Mesenchymal stem cell (in vitro differentiated cells and primary cell): Measurements from ENCODE around the gene RSPO3. TPM values are rescaled to one million over a fixed set of nuclear protein-coding genes. Genes with fewer than 3 reads are reported as not detected.
A peak's percentile ranks its signal among the peaks of the same experiment; 100 is the strongest.

Experiments used
- DNase-seq: peaks from one replicate; pipeline ENCODE4 v3.0.0-alpha.2; 2013
- H2AFZ ChIP-seq: one replicate; pipeline ENCODE4 v1.6.1; 2013; ENCODE audit warnings: low read depth, mild to moderate bottlenecking, control low read depth, inconsistent platforms, low read length, moderate library complexity
- H2AK5ac ChIP-seq: 2 replicates; pipeline ENCODE4 v1.6.1; 2013; ENCODE audit warnings: low read length, moderate library complexity, mild to moderate bottlenecking, inconsistent platforms; ENCODE audit not compliant: severe bottlenecking
- H2BK120ac ChIP-seq: one replicate; pipeline ENCODE4 v1.6.1; 2013; ENCODE audit warnings: low read depth, mild to moderate bottlenecking, inconsistent platforms, low read length, moderate library complexity
- H2BK12ac ChIP-seq, 2 experiments: one replicate each; pipeline ENCODE4 v1.6.1; 2013; ENCODE audit warnings: inconsistent platforms in 2 of 2, low read length in 2 of 2, mild to moderate bottlenecking in 2 of 2, moderate library complexity in 2 of 2, control low read depth in 1 of 2
- H2BK15ac ChIP-seq: one replicate; pipeline ENCODE4 v1.6.1; 2013; ENCODE audit warnings: mild to moderate bottlenecking, low read depth, inconsistent platforms; ENCODE audit not compliant: poor library complexity, severe bottlenecking
- H2BK5ac ChIP-seq: 2 replicates; pipeline ENCODE4 v1.6.1; 2013; ENCODE audit warnings: low read depth, mild to moderate bottlenecking, low read length, control low read depth, inconsistent platforms; ENCODE audit not compliant: poor library complexity, severe bottlenecking
- H3K14ac ChIP-seq, 2 experiments: one replicate each; pipeline ENCODE4 v1.6.1; 2013; ENCODE audit warnings: inconsistent platforms in 2 of 2, low read length in 2 of 2, control low read depth in 1 of 2, mild to moderate bottlenecking in 1 of 2, moderate library complexity in 1 of 2
- H3K18ac ChIP-seq, 2 experiments: one replicate each; pipeline ENCODE4 v1.6.1; 2013; ENCODE audit warnings: inconsistent platforms in 2 of 2, low read length in 2 of 2, control low read depth in 1 of 2, low read depth in 1 of 2, mild to moderate bottlenecking in 1 of 2
- H3K23ac ChIP-seq, 2 experiments: one replicate each; pipeline ENCODE4 v1.6.1; 2013; ENCODE audit warnings: inconsistent platforms in 2 of 2, low read length in 2 of 2, mild to moderate bottlenecking in 2 of 2, moderate library complexity in 2 of 2, control low read depth in 1 of 2
- H3K27ac ChIP-seq: 2 replicates; pipeline ENCODE4 v1.5.1; 2013; ENCODE audit warnings: mild to moderate bottlenecking, moderate library complexity, low read length, control low read depth, inconsistent platforms; ENCODE audit not compliant: poor library complexity, severe bottlenecking
- H3K27me3 ChIP-seq, 2 experiments: 2 replicates each; pipeline versions ENCODE4 v1.6.1 to v1.7.0; 2013; ENCODE audit warnings: low read length in 2 of 2, mild to moderate bottlenecking in 2 of 2, moderate library complexity in 2 of 2, control low read depth in 1 of 2, inconsistent platforms in 1 of 2; ENCODE audit not compliant: control insufficient read depth in 1 of 2, insufficient read depth in 1 of 2
- H3K36me3 ChIP-seq, 2 experiments: 2 replicates each; pipeline versions ENCODE4 v1.6.1 to v1.7.0; 2013; ENCODE audit warnings: low read length in 2 of 2, control low read depth in 1 of 2, inconsistent platforms in 1 of 2, low read depth in 1 of 2, mild to moderate bottlenecking in 1 of 2; ENCODE audit not compliant: insufficient read depth in 2 of 2, control insufficient read depth in 1 of 2
- H3K4ac ChIP-seq, 2 experiments: one replicate each; pipeline ENCODE4 v1.6.1; 2013; ENCODE audit warnings: inconsistent platforms in 2 of 2, low read length in 2 of 2, mild to moderate bottlenecking in 2 of 2, moderate library complexity in 2 of 2, control low read depth in 1 of 2, low read depth in 1 of 2
- H3K4me1 ChIP-seq: 2 replicates; pipeline ENCODE4 v1.6.1; 2013; ENCODE audit warnings: low read depth, low read length, control low read depth; ENCODE audit not compliant: control insufficient read depth, insufficient read depth
- H3K4me2 ChIP-seq: 2 replicates; pipeline ENCODE4 v1.6.1; 2013; ENCODE audit warnings: low read length, mild to moderate bottlenecking, inconsistent platforms; ENCODE audit not compliant: poor library complexity, severe bottlenecking
- H3K4me3 ChIP-seq, 2 experiments: 2 replicates each; pipeline versions ENCODE4 v1.5.1 to v1.7.0; 2013; ENCODE audit warnings: low read length in 2 of 2, mild to moderate bottlenecking in 2 of 2, control low read depth in 1 of 2, low read depth in 1 of 2; ENCODE audit not compliant: insufficient read depth in 1 of 2
- H3K79me1 ChIP-seq: replicated peaks from 2 replicates; pipeline ENCODE4 v1.6.1; 2013; ENCODE audit warnings: mild to moderate bottlenecking, control low read depth, low read length, inconsistent platforms; ENCODE audit not compliant: poor library complexity, severe bottlenecking
- H3K9ac ChIP-seq: 2 replicates; pipeline ENCODE4 v1.7.0; 2013; ENCODE audit warnings: mild to moderate bottlenecking, low read length, moderate library complexity
- H3K9me3 ChIP-seq: 2 replicates; pipeline ENCODE4 v1.7.0; 2013; ENCODE audit warnings: mild to moderate bottlenecking, low read length; ENCODE audit not compliant: control insufficient read depth
- H4K8ac ChIP-seq: one replicate; pipeline ENCODE4 v1.6.1; 2013; ENCODE audit warnings: inconsistent platforms, mild to moderate bottlenecking, low read length, moderate library complexity
- H4K91ac ChIP-seq: one replicate; pipeline ENCODE4 v1.6.1; 2013; ENCODE audit warnings: mild to moderate bottlenecking, low read length, inconsistent platforms
- WGBS: methylation state at CpG from one replicate; pipeline ENCODE4 v1.1.7; 2013; ENCODE audit warnings: mixed read lengths; 5-methylcytosine and 5-hydroxymethylcytosine counted together
- polyA plus RNA-seq, 2 experiments: library from polyadenylated mRNA; stranded (reverse); fragments of 200-250 nt; gene quantifications; one replicate each; pipeline ENCODE4 v1.2.3, GENCODE V29; 2013

Gene RSPO3
- polyA plus RNA-seq (2013, experiment 1 of 2): 2.1 TPM
- polyA plus RNA-seq (2013, experiment 2 of 2): 2.4 TPM

GRCh38 chr6:127118298-127119101 is at the start of gene RSPO3:
RSPO3 (plus strand) TSS chr6:127118671; CDS start chr6:127119193, 522 bp downstream.
- no peaks in the 10 kb centered on the region for H3K36me3 ChIP-seq
- no peak within 1 kb of the TSS for H2AK5ac ChIP-seq
- H4K91ac ChIP-seq: peak within 1 kb of the TSS; percentile 58
- H3K27me3 ChIP-seq: peaks cover 22 to 57% of the 10 kb centered on the region in 2 experiments
- peak; percentile 60 for DNase-seq
- H3K18ac ChIP-seq: peak within 1 kb of the TSS in 1 of 2 experiments; percentile 65
- H3K14ac ChIP-seq: no peak within 1 kb of the TSS
- no peak within 1 kb of the TSS for H2BK15ac ChIP-seq
- peak within 1 kb of the TSS; percentile 38 for H4K8ac ChIP-seq
- peak within 1 kb of the TSS; percentile 62 to 89 for H3K4me3 ChIP-seq
- H3K23ac ChIP-seq: peak within 1 kb of the TSS in 1 of 2 experiments; percentile 96
- no peak within 1 kb of the TSS for H2BK5ac ChIP-seq
- peak within 1 kb of the TSS; percentile 93 for H3K4me2 ChIP-seq
- H3K79me1 ChIP-seq: no peaks in the 10 kb centered on the region
- peak within 1 kb of the TSS; percentile 75 for H3K9ac ChIP-seq
- H3K4me1 ChIP-seq: peaks cover 29% of the 10 kb centered on the region
- H3K4ac ChIP-seq: no peak within 1 kb of the TSS
- under 1% methylated on average over 52 of the region's 63 CpGs for WGBS
- H2AFZ ChIP-seq: no peak within 1 kb of the TSS
- no peaks in the 10 kb centered on the region for H3K9me3 ChIP-seq
- no peak within 1 kb of the TSS for H3K27ac ChIP-seq
- H2BK120ac ChIP-seq: peak within 1 kb of the TSS; percentile 71
- H2BK12ac ChIP-seq: peak within 1 kb of the TSS in 1 of 2 experiments; percentile 85

- Histone ChIP-seq H2AK5ac (no peak overlapping the region), H4K91ac (no peak overlapping the region), H3K4me3 (no peak overlapping the region), H2BK12ac (no peak overlapping the region), H3K4me2 (no peak overlapping the region), H2BK15ac (no peak overlapping the region), H3K9ac (no peak overlapping the region), H2BK5ac (no peak overlapping the region), H3K27me3 (no peaks in the 10 kb centered on the region), H3K18ac (no peak overlapping the region), H4K8ac (no peak overlapping the region), H3K14ac (no peak overlapping the region), H3K4ac (no peak overlapping the region), H2BK120ac (no peak overlapping the region), H3K9me3 (no peaks in the 10 kb centered on the region), H3K27ac (no peak overlapping the region), H3K36me3 (no peaks in the 10 kb centered on the region), H2AFZ (no peak overlapping the region), H3K23ac (no peak overlapping the region), H3K4me1 (no peaks in the 10 kb centered on the region), H3K79me1 (no peaks in the 10 kb centered on the region)
- DNase-seq: peak; percentile 27
- 75% methylated on average over 2 of the region's 3 CpGs for WGBS
These were observed 48.7 kb upstream of the RSPO3 start for GRCh38 chr6:127069659-127070279.

- no peak overlapping the region for H2AK5ac ChIP-seq
- no peak overlapping the region for H3K4ac ChIP-seq
- H3K4me1 ChIP-seq: no peaks in the 10 kb centered on the region
- no peak overlapping the region for H2BK12ac ChIP-seq
- no peaks in the 10 kb centered on the region for H3K27me3 ChIP-seq
- H3K14ac ChIP-seq: no peak overlapping the region
- no peaks in the 10 kb centered on the region for H3K9me3 ChIP-seq
- no peaks in the 10 kb centered on the region for H3K79me1 ChIP-seq
- no peak overlapping the region for H3K9ac ChIP-seq
- no peak overlapping the region for H3K4me3 ChIP-seq
- H3K18ac ChIP-seq: no peak overlapping the region
- DNase-seq: no peak
- H2BK5ac ChIP-seq: no peak overlapping the region
- no peak overlapping the region for H4K91ac ChIP-seq
- H2AFZ ChIP-seq: no peak overlapping the region
- no peaks in the 10 kb centered on the region for H3K36me3 ChIP-seq
- no peak overlapping the region for H2BK120ac ChIP-seq
- no peak overlapping the region for H3K27ac ChIP-seq
- no peak overlapping the region for H2BK15ac ChIP-seq
- no peak overlapping the region for H3K23ac ChIP-seq
- no CpG with 5 or more reads among the region's 1 CpG for WGBS
- no peak overlapping the region for H3K4me2 ChIP-seq
- H4K8ac ChIP-seq: no peak overlapping the region
These were observed 45.2 kb upstream of the RSPO3 start for GRCh38 chr6:127073222-127073621.

GRCh38 chr6:127076466-127076865 is 42.0 kb upstream of the RSPO3 start:
- 75% methylated on average over 3 of the region's 4 CpGs for WGBS
- H3K36me3 ChIP-seq: no peaks in the 10 kb centered on the region
- no peaks in the 10 kb centered on the region for H3K27me3 ChIP-seq
- H4K8ac ChIP-seq: no peak overlapping the region
- no peaks in the 10 kb centered on the region for H3K79me1 ChIP-seq
- no peak overlapping the region for H2AFZ ChIP-seq
- no peaks in the 10 kb centered on the region for H3K4me1 ChIP-seq
- no peaks in the 10 kb centered on the region for H3K9me3 ChIP-seq
- no peak overlapping the region for H2BK5ac ChIP-seq
- H3K23ac ChIP-seq: no peak overlapping the region
- no peak for DNase-seq
- H2BK12ac ChIP-seq: no peak overlapping the region
- no peak overlapping the region for H3K18ac ChIP-seq
- no peak overlapping the region for H3K9ac ChIP-seq
- no peak overlapping the region for H3K4me3 ChIP-seq
- H2BK120ac ChIP-seq: no peak overlapping the region
- no peak overlapping the region for H3K4me2 ChIP-seq
- H2BK15ac ChIP-seq: no peak overlapping the region
- no peak overlapping the region for H3K14ac ChIP-seq
- no peak overlapping the region for H4K91ac ChIP-seq
- no peak overlapping the region for H3K4ac ChIP-seq
- H3K27ac ChIP-seq: no peak overlapping the region
- no peak overlapping the region for H2AK5ac ChIP-seq
